ENCODE data around the gene PXT1. TPM values are rescaled to one million over a fixed set of nuclear protein-coding genes. Genes with fewer than 3 reads are reported as not detected.
A peak's percentile ranks its signal among the peaks of the same experiment; 100 is the strongest.

PXT1 gene
- total and polyA plus RNA-seq, 9 of the 15 experiments (the other 6 are each of a cell fraction or from before 2014, with no cell fraction given), result 0.09 to 0.11 (median 0.10) TPM; not detected in 5

DNA sequence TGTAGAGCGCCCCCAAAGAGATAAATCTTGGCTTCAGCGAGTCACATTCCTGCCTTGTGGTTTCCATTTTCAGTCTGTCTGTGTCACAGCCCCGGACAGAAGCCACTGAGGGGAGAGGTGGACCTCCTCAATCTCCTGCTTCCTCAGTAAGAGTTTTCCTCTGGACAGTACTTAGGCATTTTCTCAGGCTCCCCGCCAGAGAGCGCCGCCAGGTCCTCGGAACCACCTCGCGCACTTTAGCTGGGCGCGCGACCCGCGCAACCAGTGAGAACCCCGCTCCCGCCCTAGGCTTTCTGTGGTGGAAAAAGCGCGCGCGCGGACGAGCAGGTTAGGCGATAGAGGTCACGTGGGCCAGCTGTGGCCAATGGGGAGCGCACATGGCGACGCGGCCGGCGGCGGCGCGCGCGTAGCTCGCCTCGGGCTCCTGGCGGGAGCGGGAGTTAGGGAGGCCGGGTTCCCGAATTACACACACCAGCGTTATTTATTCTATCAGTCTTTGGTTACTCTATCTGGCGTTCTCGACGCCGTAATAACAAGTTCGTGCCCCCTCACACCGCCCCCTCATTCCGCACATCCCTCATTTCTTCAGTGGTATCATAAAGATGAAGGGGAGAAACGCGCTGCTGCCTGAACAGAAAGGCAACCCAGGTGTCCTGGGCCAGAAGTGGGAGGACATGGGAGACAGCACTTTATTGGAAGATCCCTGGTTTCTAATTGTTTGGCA, 19.4 kb downstream of the PXT1 start (continued):
- no peak for TF ChIP-seq PTRF (tag; IDR thresholded peaks at IDR 0.05)
- TF ChIP-seq, protein P1, sequence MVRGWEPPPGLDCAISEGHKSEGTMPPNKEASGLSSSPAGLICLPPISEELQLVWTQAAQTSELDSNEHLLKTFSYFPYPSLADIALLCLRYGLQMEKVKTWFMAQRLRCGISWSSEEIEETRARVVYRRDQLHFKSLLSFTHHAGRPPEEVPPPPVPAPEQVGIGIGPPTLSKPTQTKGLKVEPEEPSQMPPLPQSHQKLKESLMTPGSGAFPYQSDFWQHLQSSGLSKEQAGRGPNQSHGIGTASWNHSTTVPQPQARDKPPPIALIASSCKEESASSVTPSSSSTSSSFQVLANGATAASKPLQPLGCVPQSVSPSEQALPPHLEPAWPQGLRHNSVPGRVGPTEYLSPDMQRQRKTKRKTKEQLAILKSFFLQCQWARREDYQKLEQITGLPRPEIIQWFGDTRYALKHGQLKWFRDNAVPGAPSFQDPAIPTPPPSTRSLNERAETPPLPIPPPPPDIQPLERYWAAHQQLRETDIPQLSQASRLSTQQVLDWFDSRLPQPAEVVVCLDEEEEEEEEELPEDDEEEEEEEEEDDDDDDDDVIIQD (CRISPR knock-in tag; IDR thresholded peaks at IDR 0.05), result no peak
- TF ChIP-seq, protein P2, sequence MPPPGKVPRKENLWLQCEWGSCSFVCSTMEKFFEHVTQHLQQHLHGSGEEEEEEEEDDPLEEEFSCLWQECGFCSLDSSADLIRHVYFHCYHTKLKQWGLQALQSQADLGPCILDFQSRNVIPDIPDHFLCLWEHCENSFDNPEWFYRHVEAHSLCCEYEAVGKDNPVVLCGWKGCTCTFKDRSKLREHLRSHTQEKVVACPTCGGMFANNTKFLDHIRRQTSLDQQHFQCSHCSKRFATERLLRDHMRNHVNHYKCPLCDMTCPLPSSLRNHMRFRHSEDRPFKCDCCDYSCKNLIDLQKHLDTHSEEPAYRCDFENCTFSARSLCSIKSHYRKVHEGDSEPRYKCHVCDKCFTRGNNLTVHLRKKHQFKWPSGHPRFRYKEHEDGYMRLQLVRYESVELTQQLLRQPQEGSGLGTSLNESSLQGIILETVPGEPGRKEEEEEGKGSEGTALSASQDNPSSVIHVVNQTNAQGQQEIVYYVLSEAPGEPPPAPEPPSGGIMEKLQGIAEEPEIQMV (tag; conservative IDR thresholded peaks at IDR 0.05; ENCODE audit: low read depth), result no peak
- no peak for TF ChIP-seq EHMT2 (IDR thresholded peaks at IDR 0.05)
- no peak for TF ChIP-seq SNRNP70 (optimal IDR thresholded peaks at IDR 0.05; ENCODE audit: low read depth, low read length)
- TF ChIP-seq HDAC8 (tag; IDR thresholded peaks at IDR 0.05), result no peak
- TF ChIP-seq, protein P3, sequence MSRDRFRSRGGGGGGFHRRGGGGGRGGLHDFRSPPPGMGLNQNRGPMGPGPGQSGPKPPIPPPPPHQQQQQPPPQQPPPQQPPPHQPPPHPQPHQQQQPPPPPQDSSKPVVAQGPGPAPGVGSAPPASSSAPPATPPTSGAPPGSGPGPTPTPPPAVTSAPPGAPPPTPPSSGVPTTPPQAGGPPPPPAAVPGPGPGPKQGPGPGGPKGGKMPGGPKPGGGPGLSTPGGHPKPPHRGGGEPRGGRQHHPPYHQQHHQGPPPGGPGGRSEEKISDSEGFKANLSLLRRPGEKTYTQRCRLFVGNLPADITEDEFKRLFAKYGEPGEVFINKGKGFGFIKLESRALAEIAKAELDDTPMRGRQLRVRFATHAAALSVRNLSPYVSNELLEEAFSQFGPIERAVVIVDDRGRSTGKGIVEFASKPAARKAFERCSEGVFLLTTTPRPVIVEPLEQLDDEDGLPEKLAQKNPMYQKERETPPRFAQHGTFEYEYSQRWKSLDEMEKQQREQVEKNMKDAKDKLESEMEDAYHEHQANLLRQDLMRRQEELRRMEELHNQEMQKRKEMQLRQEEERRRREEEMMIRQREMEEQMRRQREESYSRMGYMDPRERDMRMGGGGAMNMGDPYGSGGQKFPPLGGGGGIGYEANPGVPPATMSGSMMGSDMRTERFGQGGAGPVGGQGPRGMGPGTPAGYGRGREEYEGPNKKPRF (IDR thresholded peaks at IDR 0.05; ENCODE audit: low read depth, low read length), result no peak
- TF ChIP-seq, protein P4, sequence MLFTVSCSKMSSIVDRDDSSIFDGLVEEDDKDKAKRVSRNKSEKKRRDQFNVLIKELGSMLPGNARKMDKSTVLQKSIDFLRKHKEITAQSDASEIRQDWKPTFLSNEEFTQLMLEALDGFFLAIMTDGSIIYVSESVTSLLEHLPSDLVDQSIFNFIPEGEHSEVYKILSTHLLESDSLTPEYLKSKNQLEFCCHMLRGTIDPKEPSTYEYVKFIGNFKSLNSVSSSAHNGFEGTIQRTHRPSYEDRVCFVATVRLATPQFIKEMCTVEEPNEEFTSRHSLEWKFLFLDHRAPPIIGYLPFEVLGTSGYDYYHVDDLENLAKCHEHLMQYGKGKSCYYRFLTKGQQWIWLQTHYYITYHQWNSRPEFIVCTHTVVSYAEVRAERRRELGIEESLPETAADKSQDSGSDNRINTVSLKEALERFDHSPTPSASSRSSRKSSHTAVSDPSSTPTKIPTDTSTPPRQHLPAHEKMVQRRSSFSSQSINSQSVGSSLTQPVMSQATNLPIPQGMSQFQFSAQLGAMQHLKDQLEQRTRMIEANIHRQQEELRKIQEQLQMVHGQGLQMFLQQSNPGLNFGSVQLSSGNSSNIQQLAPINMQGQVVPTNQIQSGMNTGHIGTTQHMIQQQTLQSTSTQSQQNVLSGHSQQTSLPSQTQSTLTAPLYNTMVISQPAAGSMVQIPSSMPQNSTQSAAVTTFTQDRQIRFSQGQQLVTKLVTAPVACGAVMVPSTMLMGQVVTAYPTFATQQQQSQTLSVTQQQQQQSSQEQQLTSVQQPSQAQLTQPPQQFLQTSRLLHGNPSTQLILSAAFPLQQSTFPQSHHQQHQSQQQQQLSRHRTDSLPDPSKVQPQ (CRISPR knock-in tag; IDR thresholded peaks at IDR 0.05; ENCODE audit: borderline replicate concordance), result no peak
- TF ChIP-seq NCOR1 (IDR thresholded peaks at IDR 0.05), result no peak
- TF ChIP-seq SIX5 (IDR thresholded peaks at IDR 0.05; ENCODE audit: borderline replicate concordance in 1 of 2, insufficient read depth in 1 of 2, low read depth in 1 of 2, low read length in 2 of 2), result no peak
- no peak for TF ChIP-seq MECOM (CRISPR knock-in tag; IDR thresholded peaks at IDR 0.05)
- TF ChIP-seq HDAC2 (IDR thresholded peaks at IDR 0.05), result no peak
- no peak for TF ChIP-seq TEAD2 (tag; IDR thresholded peaks at IDR 0.05)
- TF ChIP-seq MAFK (IDR thresholded peaks at IDR 0.05; ENCODE audit: low read length), result peak; percentile 44
- peak; percentile 84 for TF ChIP-seq POLR2H (tag; IDR thresholded peaks at IDR 0.05; ENCODE audit: low read depth)
